Gastroesophageal sphincter (tissue), 4 donors: ENCODE data around the gene SUV39H2. TPM values are rescaled to one million over a fixed set of nuclear protein-coding genes. Genes with fewer than 3 reads are reported as not detected.
"Not testable (repeated sequence)": the region's sequence is repeated elsewhere in the genome, so short reads cannot be mapped to it uniquely, and the experiment has no call there.

Experiments used
- ATAC-seq: fragments of 150-250 bp; one replicate; pipeline ENCODE4 v1.9.1; 2016; ENCODE audit warnings: mild to moderate bottlenecking, moderate library complexity
- H3K27ac ChIP-seq, 4 donors: fragments of 200-600 bp; sonication (generic) in 3 of 4; 1 replicate in 3 of 4; 2 replicates in 1 of 4; pipeline ENCODE4 v1.5.1; 2016 to 2019
- H3K27me3 ChIP-seq: fragments of 200-600 bp; sonication (generic); one replicate; pipeline ENCODE4 v1.5.1; 2019
- H3K36me3 ChIP-seq, 2 donors: fragments of 200-600 bp; sonication (generic); one replicate each; pipeline ENCODE4 v1.5.1; 2019; ENCODE audit warnings: control low read depth in 1 of 2
- H3K4me1 ChIP-seq, 3 donors: fragments of 200-600 bp; sonication (generic); 1 replicate in 2 of 3; 2 replicates in 1 of 3; pipeline ENCODE4 v1.5.1; 2016 to 2019; ENCODE audit warnings: control low read depth in 2 of 3
- H3K4me3 ChIP-seq, 2 donors: fragments of 200-600 bp; sonication (generic); one replicate each; pipeline ENCODE4 v1.5.1; 2019; ENCODE audit warnings: mild to moderate bottlenecking in 1 of 2, moderate library complexity in 1 of 2
- H3K9me3 ChIP-seq, 3 donors: fragments of 200-600 bp; sonication (generic); one replicate each; pipeline ENCODE4 v1.5.1; 2017 to 2019; ENCODE audit warnings: control low read depth in 2 of 3
- CTCF ChIP-seq, 4 experiments: fragments of 200-600 bp in 2 of 4; fragments of 450-650 bp in 2 of 4; sonication (generic) in 1 of 4; IDR thresholded peaks; one replicate each; pipeline ENCODE4 v1.5.1; 2017 to 2019; ENCODE audit warnings: antibody characterized with exemption in 4 of 4, mild to moderate bottlenecking in 2 of 4, moderate library complexity in 2 of 4
- EP300 ChIP-seq: sonication (generic); formaldehyde crosslinking; IDR thresholded peaks from one replicate; pipeline ENCODE4 v1.6.1; 2017; ENCODE audit warnings: antibody characterized with exemption, mild to moderate bottlenecking
- POLR2A ChIP-seq, 2 donors: fragments of 450-650 bp; IDR thresholded peaks; one replicate each; pipeline ENCODE4 v1.6.1; 2017; ENCODE audit warnings: antibody characterized with exemption in 2 of 2, mild to moderate bottlenecking in 2 of 2, moderate library complexity in 1 of 2
- POLR2AphosphoS5 ChIP-seq: sonication (generic); formaldehyde crosslinking; IDR thresholded peaks from one replicate; pipeline ENCODE4 v1.6.1; 2017; ENCODE audit warnings: antibody characterized with exemption
- WGBS, 2 donors: methylation state at CpG; one replicate each; pipeline ENCODE4 v1.1.5; 2018; ENCODE audit warnings: low coverage in 1 of 2; 5-methylcytosine and 5-hydroxymethylcytosine counted together
- total RNA-seq, 4 donors: library from RNA; depleted of rRNA; stranded (reverse); fragments of >200 nt; gene quantifications; one replicate each; pipeline ENCODE4 v1.1.0, GENCODE V29; 2016

SUV39H2 gene
- total RNA-seq, 4 donors from 2014 or later, result 4.4 to 6.2 (median 5.1) TPM

DNA sequence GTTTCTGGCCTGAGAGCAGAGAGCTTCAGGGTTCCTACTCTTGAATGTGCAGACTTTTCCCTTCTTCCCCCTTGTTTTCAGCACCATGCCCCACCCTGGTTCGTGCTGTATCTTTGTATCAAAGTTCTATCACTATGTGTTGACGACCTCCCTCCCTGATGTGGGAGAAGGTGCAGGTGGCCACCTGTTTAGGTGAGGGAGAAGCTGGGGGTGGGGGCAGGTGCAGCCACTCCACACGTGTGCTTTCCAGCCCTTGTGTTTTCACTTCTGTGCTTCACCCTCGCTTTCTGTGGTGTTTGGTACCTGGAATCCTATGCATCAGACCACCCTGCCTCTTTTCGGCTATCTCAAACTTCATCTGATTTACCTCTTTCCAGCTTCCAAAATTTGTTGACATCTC is 19.6 kb upstream of the SUV39H2 start:
- WGBS, 2 donors, result 78% methylated on average over 5 of the region's 5 CpGs; no CpG with 5 or more reads in 1 of the 2 donors
- TF ChIP-seq POLR2A (IDR thresholded peaks at IDR 0.05), result no peak
- no peak for TF ChIP-seq EP300
- TF ChIP-seq POLR2AphosphoS5, result no peak
- TF ChIP-seq CTCF (IDR thresholded peaks at IDR 0.05), result no peak
- ATAC-seq, result no peak
- Histone ChIP-seq H3K9me3 (no peaks in the 10 kb centered on the region), H3K36me3 (peaks cover 0 to 81% of the 10 kb centered on the region in 2 donors), H3K27ac (no peak overlapping the region), H3K4me3 (no peak overlapping the region), H3K4me1 (no peaks in the 10 kb centered on the region), H3K27me3 (no peaks in the 10 kb centered on the region)

DNA sequence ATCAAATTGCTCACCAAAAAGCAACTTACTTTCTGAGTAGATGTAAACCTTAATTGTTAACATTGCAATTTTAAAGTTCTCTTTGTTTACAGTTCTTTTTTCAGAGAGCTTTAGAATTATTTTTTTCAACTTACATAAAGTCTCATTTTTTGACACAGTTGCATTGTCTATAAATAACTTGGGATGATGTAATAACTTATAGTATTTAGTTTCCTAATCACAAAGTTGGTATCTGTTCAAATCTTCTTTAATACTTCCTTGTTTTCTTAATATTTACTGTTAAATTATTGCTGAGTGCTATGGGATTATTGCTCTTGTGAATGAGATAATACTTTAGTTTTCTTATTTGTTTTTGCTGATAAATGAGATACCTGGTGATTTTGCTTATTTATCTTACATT is 18.9 kb upstream of the SUV39H2 start:
- H3K36me3 ChIP-seq, result peaks cover 0 to 74% of the 10 kb centered on the region in 2 donors
- no peak overlapping the region for H3K27ac ChIP-seq
- no peak for TF ChIP-seq POLR2A (IDR thresholded peaks at IDR 0.05)
- no peak for TF ChIP-seq POLR2AphosphoS5
- no peak for TF ChIP-seq EP300
- TF ChIP-seq CTCF (IDR thresholded peaks at IDR 0.05), result no peak
- H3K4me3 ChIP-seq, result no peak overlapping the region
- ATAC-seq, result no peak
- no peaks in the 10 kb centered on the region for H3K9me3 ChIP-seq
- no peaks in the 10 kb centered on the region for H3K4me1 ChIP-seq
- H3K27me3 ChIP-seq, result no peaks in the 10 kb centered on the region

- no peak for ATAC-seq
- Histone ChIP-seq H3K4me1 (no peaks in the 10 kb centered on the region), H3K4me3 (no peak overlapping the region), H3K27me3 (no peaks in the 10 kb centered on the region), H3K27ac (no peak overlapping the region), H3K36me3 (peaks cover 0 to 70% of the 10 kb centered on the region in 2 donors), H3K9me3 (no peaks in the 10 kb centered on the region)
- TF ChIP-seq CTCF (IDR thresholded peaks at IDR 0.05), result no peak
- TF ChIP-seq EP300, result no peak
- no peak for TF ChIP-seq POLR2A (IDR thresholded peaks at IDR 0.05)
- TF ChIP-seq POLR2AphosphoS5, result no peak
- WGBS, 2 donors, result 86 to 100% methylated on average over 1 of the region's 1 CpG
Measured at GRCh38 chr10:14860791-14861190, 17.9 kb upstream of the SUV39H2 start.

- not testable (repeated sequence) for H3K27ac ChIP-seq, H3K27me3 ChIP-seq, H3K4me1 ChIP-seq, H3K4me3 ChIP-seq, H3K9me3 ChIP-seq, ATAC-seq
- WGBS, 2 donors, result 100% methylated on average over 3 of the region's 6 CpGs; no CpG with 5 or more reads in 1 of the 2 donors
- peaks cover 0 to 72% of the 10 kb centered on the region in 2 donors for H3K36me3 ChIP-seq
Measured at GRCh38 chr10:14864466-14864865, 14.2 kb upstream of the SUV39H2 start.

DNA sequence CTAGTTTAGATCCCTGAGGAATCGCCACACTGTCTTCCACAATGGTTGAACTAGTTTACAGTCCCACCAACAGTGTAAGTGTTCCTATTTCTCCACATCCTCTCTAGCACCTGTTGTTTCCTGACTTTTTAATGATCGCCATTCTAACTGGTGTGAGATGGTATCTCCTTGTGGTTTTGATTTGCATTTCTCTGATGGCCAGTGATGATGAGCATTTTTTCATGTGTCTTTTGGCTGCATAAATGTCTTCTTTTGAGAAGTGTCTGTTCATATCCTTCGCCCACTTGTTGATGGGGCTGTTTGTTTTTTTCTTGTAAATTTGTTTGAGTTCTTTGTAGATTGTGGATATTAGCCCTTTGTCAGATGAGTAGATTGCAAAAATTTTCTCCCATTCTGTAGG is 13.8 kb upstream of the SUV39H2 start:
- ATAC-seq, H3K27ac ChIP-seq, H3K27me3 ChIP-seq, H3K4me3 ChIP-seq, H3K4me1 ChIP-seq, H3K9me3 ChIP-seq: not testable (repeated sequence)
- WGBS, 2 donors, result 94 to 100% methylated on average over 1 to 3 of the region's 3 CpGs
- peaks cover 0 to 74% of the 10 kb centered on the region in 2 donors for H3K36me3 ChIP-seq

DNA sequence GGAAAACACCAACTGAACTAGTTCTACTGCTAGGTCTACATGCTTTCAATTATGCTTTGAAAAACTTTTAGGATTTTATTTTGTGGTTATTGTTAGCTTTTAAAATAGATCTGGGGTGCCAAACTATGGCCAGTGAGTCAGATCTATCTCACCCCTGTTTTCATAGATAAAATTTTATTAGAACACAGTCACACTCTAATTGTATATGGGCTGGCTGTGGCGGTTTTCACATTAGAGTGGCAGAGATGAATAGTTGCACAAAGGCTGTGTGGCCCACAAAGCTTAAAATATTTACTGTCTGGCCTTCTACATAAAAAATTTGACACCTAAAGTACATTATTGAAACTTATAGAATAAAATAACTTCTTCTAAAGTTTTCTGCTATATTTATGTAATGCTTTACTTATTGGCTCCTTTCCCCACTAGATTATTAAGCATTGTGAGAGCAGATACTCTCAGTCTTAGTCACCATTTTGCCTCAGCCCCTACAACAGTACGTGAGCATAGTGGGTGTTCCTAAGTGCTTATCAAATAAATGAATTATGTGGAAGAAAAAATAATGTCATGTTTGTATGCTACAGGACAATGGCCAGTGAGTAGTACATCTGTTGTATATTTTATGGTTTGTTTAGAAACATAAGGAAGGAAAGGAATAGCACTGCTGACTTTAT is 5.4 kb upstream of the SUV39H2 start:
- Histone ChIP-seq H3K9me3 (no peaks in the 10 kb centered on the region), H3K27ac (no peak overlapping the region), H3K27me3 (no peaks in the 10 kb centered on the region), H3K4me3 (no peak overlapping the region), H3K36me3 (peaks cover 0 to 20% of the 10 kb centered on the region in 2 donors), H3K4me1 (peaks cover 0 to 22% (median 5%) of the 10 kb centered on the region in 3 donors)
- no peak for ATAC-seq
- TF ChIP-seq POLR2AphosphoS5, result no peak
- no peak for TF ChIP-seq POLR2A (IDR thresholded peaks at IDR 0.05)
- TF ChIP-seq CTCF (IDR thresholded peaks at IDR 0.05), result no peak
- no peak for TF ChIP-seq EP300
- 63 to 92% methylated on average over 2 of the region's 2 CpGs for WGBS, 2 donors
